D721Med (cell line): Measurements from ENCODE around the gene UNC80.

ENCODE experiments used
- DNase-seq: peaks from one replicate; pipeline ENCODE4 v3.0.0; 2011; ENCODE audit warnings: low spot score; ENCODE audit not compliant: insufficient read length
- FAIRE-seq: peaks from 2 replicates; lab custom pipeline; 2011; peaks lifted over from hg19 to GRCh38; lab: Jason Lieb, UNC
- CTCF ChIP-seq: IDR thresholded peaks from 2 replicates; pipeline ENCODE4 v1.5.1; 2012; ENCODE audit warnings: mild to moderate bottlenecking, control low read depth; ENCODE audit not compliant: insufficient read depth; ENCODE audit errors: missing control alignments

UNC80 gene

GRCh38 chr2:210028178-210028577, 256.5 kb downstream of the UNC80 start:
- no peak for TF ChIP-seq CTCF
- FAIRE-seq: no peak
- DNase-seq: no peak

GRCh38 chr2:210034087-210034683, 262.6 kb downstream of the UNC80 start:
- FAIRE-seq: no peak
- no peak for DNase-seq
- TF ChIP-seq CTCF: no peak

- DNase-seq (no peak), FAIRE-seq (no peak)
- TF ChIP-seq CTCF: no peak
Observed at GRCh38 chr2:210035679-210036078, 264.0 kb downstream of the UNC80 start.

GRCh38 chr2:210038078-210038477, 266.4 kb downstream of the UNC80 start:
- no peak for DNase-seq
- FAIRE-seq: no peak
- TF ChIP-seq CTCF: no peak

GRCh38 chr2:210046851-210047500, 275.3 kb downstream of the UNC80 start:
- no peak for TF ChIP-seq CTCF
- FAIRE-seq (no peak), DNase-seq (no peak)
